Kidney (tissue), 14 donors: Measurements from ENCODE around the gene MREG. TPM values are rescaled to one million over a fixed set of nuclear protein-coding genes. Genes with fewer than 3 reads are reported as not detected.

ENCODE experiments used
- DNase-seq, 5 donors: peaks; one replicate each; pipeline ENCODE4 v3.0.0-alpha.2; 2013 to 2020
- FAIRE-seq: peaks from 2 replicates; lab custom pipeline; 2012; peaks lifted over from hg19 to GRCh38; lab: Jason Lieb, UNC
- H3K27ac ChIP-seq, 2 donors: one replicate each; pipeline ENCODE4 v1.7.0; 2013; ENCODE audit warnings: low read depth in 2 of 2, low read length in 2 of 2, inconsistent platforms in 1 of 2
- H3K27me3 ChIP-seq: one replicate; pipeline ENCODE4 v1.7.1; 2013; ENCODE audit warnings: low read length, inconsistent platforms; ENCODE audit not compliant: control insufficient read depth, insufficient read depth
- H3K36me3 ChIP-seq, 3 donors: one replicate each; pipeline versions ENCODE4 v1.7.0 to v1.7.1; 2013; ENCODE audit warnings: low read length in 3 of 3, control low read depth in 1 of 3, inconsistent platforms in 1 of 3; ENCODE audit not compliant: insufficient read depth in 3 of 3, control insufficient read depth in 2 of 3
- H3K4me1 ChIP-seq, 3 donors: one replicate each; pipeline versions ENCODE4 v1.7.0 to v1.7.1; 2013; ENCODE audit warnings: low read length in 3 of 3, inconsistent platforms in 1 of 3, low read depth in 1 of 3; ENCODE audit not compliant: control insufficient read depth in 2 of 3, insufficient read depth in 2 of 3
- H3K4me3 ChIP-seq, 3 donors: one replicate each; pipeline versions ENCODE4 v1.7.0 to v1.8.1; 2013; ENCODE audit warnings: low read length in 3 of 3, control low read depth in 1 of 3, inconsistent platforms in 1 of 3
- H3K9ac ChIP-seq, 3 donors: one replicate each; pipeline versions ENCODE4 v1.7.0 to v1.7.1; 2013; ENCODE audit warnings: low read length in 3 of 3, control low read depth in 1 of 3, inconsistent platforms in 1 of 3
- H3K9me3 ChIP-seq, 3 donors: one replicate each; pipeline versions ENCODE4 v1.7.0 to v1.7.1; 2013; ENCODE audit warnings: low read length in 3 of 3, control low read depth in 1 of 3, inconsistent platforms in 1 of 3; ENCODE audit not compliant: control insufficient read depth in 2 of 3, insufficient read depth in 1 of 3
- CTCF ChIP-seq: IDR thresholded peaks from 3 replicates; pipeline ENCODE4 v1.5.1; 2012; ENCODE audit warnings: mild to moderate bottlenecking, moderate library complexity, borderline replicate concordance; ENCODE audit not compliant: insufficient read depth; ENCODE audit errors: extremely low read depth
- intact Hi-C: fragments of 100-400 bp; cut with DNase I; formaldehyde crosslinking; loops from one replicate; pipeline ENCODE4 v1.11.1; 2022
- polyA plus RNA-seq: library from polyadenylated mRNA; stranded (reverse); fragments of 350-450 nt; fragmentation: Illumina TruSeq; extraction: RNeasy Lipid Tissue Mini Kit (QIAGEN cat#74804); gene quantifications from one replicate; pipeline ENCODE4 v1.2.3, GENCODE V29; 2014; ENCODE audit warnings: low read depth, low replicate concordance; ENCODE audit not compliant: insufficient read depth
- total RNA-seq: library from RNA; stranded (reverse); fragmentation: NEBNext Ultra II Directional; extraction: Animal tissue kit (Norgen Biotek cat#: 25700); gene quantifications from one replicate; pipeline ENCODE4 v1.2.1, GENCODE V29; 2021
- donor health status: control.
- donor health status: control.
- donor health status: control.
- donor health status: control.
- donor health status: control.
- donor health status: DM: yes; HTN: yes; CAD: no.
- donor health status: Normal renal cell carcinoma (clear cell type).

The MREG gene
- total and polyA plus RNA-seq, 2 donors from 2014 or later, result 3.6 to 16.7 TPM

- DNase-seq, result no peak
- H3K36me3 ChIP-seq, result peaks cover 0 to 3% (median 0%) of the 10 kb centered on the region in 3 donors
- intact Hi-C loops, result no loop called here
- no peaks in the 10 kb centered on the region for H3K27me3 ChIP-seq
- no peak overlapping the region for H3K27ac ChIP-seq
- H3K4me3 ChIP-seq, result no peak overlapping the region
- H3K9ac ChIP-seq, result no peak overlapping the region
- no peaks in the 10 kb centered on the region for H3K4me1 ChIP-seq
- TF ChIP-seq CTCF, result no peak
- H3K9me3 ChIP-seq, result no peaks in the 10 kb centered on the region
- no peak for FAIRE-seq
Observed at GRCh38 chr2:215979620-215980019, 33.7 kb downstream of the MREG start.

GRCh38 chr2:215974700-215975429 is 38.5 kb downstream of the MREG start:
- no peak for FAIRE-seq
- H3K27me3 ChIP-seq, result no peaks in the 10 kb centered on the region
- TF ChIP-seq CTCF, result no peak
- H3K9me3 ChIP-seq, result no peaks in the 10 kb centered on the region
- peaks cover 0 to 3% (median 0%) of the 10 kb centered on the region in 3 donors for H3K4me1 ChIP-seq
- H3K36me3 ChIP-seq, result peaks cover 0 to 2% (median 0%) of the 10 kb centered on the region in 3 donors
- no peak overlapping the region for H3K4me3 ChIP-seq
- no peak overlapping the region for H3K27ac ChIP-seq
- intact Hi-C loops, result no loop called here
- DNase-seq, result no peak
- no peak overlapping the region for H3K9ac ChIP-seq

GRCh38 chr2:215973954-215974699 is 39.2 kb downstream of the MREG start:
- Histone ChIP-seq H3K4me1 (peaks cover 0 to 3% (median 0%) of the 10 kb centered on the region in 3 donors), H3K4me3 (no peak overlapping the region), H3K27me3 (no peaks in the 10 kb centered on the region), H3K27ac (no peak overlapping the region), H3K9me3 (no peaks in the 10 kb centered on the region), H3K9ac (no peak overlapping the region), H3K36me3 (peaks cover 0 to 2% (median 0%) of the 10 kb centered on the region in 3 donors)
- intact Hi-C loops, result no loop called here
- no peak for FAIRE-seq
- no peak for DNase-seq
- TF ChIP-seq CTCF, result no peak
